PC-3 (cell line): ENCODE data around the gene EXD2. TPM values are rescaled to one million over a fixed set of nuclear protein-coding genes. Genes with fewer than 3 reads are reported as not detected.

ENCODE experiments used
- ATAC-seq: fragments of 200-7000 bp; cut with Tn5 transposase; 2 replicates; pipeline ENCODE4 v1.9.1; 2020; ENCODE audit warnings: mild to moderate bottlenecking, moderate library complexity
- BruUV-seq: library from RNA; stranded (reverse); fragments of 400-500 nt; replicated peaks from 2 replicates; lab custom pipeline; 2021; lab: Mats Ljungman, UMichigan
- CTCF ChIA-PET: fragments of 300-600 bp; sonication (Branson Sonifier 250); formaldehyde crosslinking; loops from one replicate; lab custom pipeline; 2022; ENCODE audit warnings: antibody characterized with exemption; lab: Charles Lee
- POLR2A ChIA-PET: fragments of 300-600 bp; sonication (Branson Sonifier 250); formaldehyde crosslinking; loops from one replicate; lab custom pipeline; 2022; ENCODE audit warnings: antibody characterized with exemption; ENCODE audit not compliant: unreplicated experiment; lab: Charles Lee
- DNase-seq: peaks from one replicate; pipeline ENCODE4 v3.0.0-alpha.2; 2015
- H2AFZ ChIP-seq: fragments of 300-600 bp; sonication (generic); 2 replicates; pipeline ENCODE4 v1.6.0; 2016; ENCODE audit warnings: antibody characterized with exemption, low read length
- H3F3A ChIP-seq: fragments of 300-600 bp; sonication (generic); one replicate; pipeline ENCODE4 v1.6.0; 2017; ENCODE audit warnings: antibody characterized with exemption, low read length, control low read depth, mild to moderate bottlenecking; ENCODE audit not compliant: unreplicated experiment
- H3K27ac ChIP-seq: fragments of 300-600 bp; sonication (generic); 2 replicates; pipeline ENCODE4 v1.5.1; 2016; ENCODE audit warnings: mild to moderate bottlenecking, low read length
- H3K27me3 ChIP-seq: fragments of 300-600 bp; sonication (generic); 2 replicates; pipeline ENCODE4 v1.6.1; 2016; ENCODE audit warnings: low read length, mixed read lengths
- H3K36me3 ChIP-seq: fragments of 300-600 bp; sonication (generic); 2 replicates; pipeline ENCODE4 v1.6.1; 2016; ENCODE audit warnings: low read depth, mixed run types, low read length, mixed read lengths
- H3K4me1 ChIP-seq: fragments of 300-600 bp; sonication (generic); 2 replicates; pipeline ENCODE4 v1.5.1; 2016; ENCODE audit warnings: low read length; ENCODE audit not compliant: insufficient read depth
- H3K4me2 ChIP-seq: fragments of 300-600 bp; sonication (generic); 2 replicates; pipeline ENCODE4 v1.6.0; 2016; ENCODE audit warnings: low read length
- H3K4me3 ChIP-seq: fragments of 300-600 bp; sonication (generic); 2 replicates; pipeline ENCODE4 v1.5.1; 2016; ENCODE audit warnings: mild to moderate bottlenecking, low read length, mixed read lengths
- H3K79me2 ChIP-seq: fragments of 300-600 bp; sonication (generic); 2 replicates; pipeline ENCODE4 v1.6.1; 2017; ENCODE audit warnings: low read length, mixed read lengths
- H3K9ac ChIP-seq: fragments of 300-600 bp; sonication (generic); 2 replicates; pipeline ENCODE4 v1.6.0; 2016; ENCODE audit warnings: mild to moderate bottlenecking, low read length
- H3K9me2 ChIP-seq: fragments of 300-600 bp; sonication (generic); replicated peaks from 2 replicates; pipeline ENCODE4 v1.6.1; 2016; ENCODE audit warnings: mixed run types, low read length, mixed read lengths
- H3K9me3 ChIP-seq: fragments of 300-600 bp; sonication (generic); 2 replicates; pipeline ENCODE4 v1.6.1; 2016; ENCODE audit warnings: low read length, mixed read lengths
- H4K20me1 ChIP-seq: fragments of 300-600 bp; sonication (generic); 2 replicates; pipeline ENCODE4 v1.6.1; 2016; ENCODE audit warnings: low read length, mixed read lengths
- EZH2 ChIP-seq: fragments of 300-600 bp; sonication (generic); IDR thresholded peaks from one replicate; pipeline ENCODE4 v1.6.1; 2017; ENCODE audit warnings: antibody characterized with exemption, mild to moderate bottlenecking, low read length; ENCODE audit not compliant: unreplicated experiment
- EZH2phosphoT487 ChIP-seq: fragments of 300-600 bp; sonication (generic); IDR thresholded peaks from 2 replicates; pipeline ENCODE4 v1.6.1; 2018; ENCODE audit warnings: mild to moderate bottlenecking, antibody characterized with exemption, low read length, borderline replicate concordance
- intact Hi-C: fragments of 100-400 bp; cut with micrococcal nuclease; formaldehyde crosslinking; loops from 2 replicates; pipeline ENCODE4 v1.9.0; 2023
- total RNA-seq: library from RNA; depleted of rRNA; stranded (reverse); fragments of >200 nt; gene quantifications from 2 replicates; pipeline ENCODE4 v1.2.3, GENCODE V29; 2014
- TF ChIP-seq, protein P1 (sequence below): fragments of 300-600 bp; sonication (generic); conservative IDR thresholded peaks from 2 replicates; pipeline ENCODE4 v1.5.1; 2017; ENCODE audit warnings: antibody characterized with exemption, low read depth, mild to moderate bottlenecking, low read length

EXD2 gene
- total RNA-seq, 1 experiment from 2014 or later: 19.9 TPM

- Histone ChIP-seq H3K4me2 (no peak overlapping the region), H3K4me3 (no peak overlapping the region), H3K9me3 (no peaks in the 10 kb centered on the region), H3K36me3 (no peaks in the 10 kb centered on the region), H3K9me2 (no peaks in the 10 kb centered on the region), H3K4me1 (peaks cover 18% of the 10 kb centered on the region), H3F3A (no peaks in the 10 kb centered on the region), H4K20me1 (no peaks in the 10 kb centered on the region), H2AFZ (no peak overlapping the region), H3K79me2 (no peaks in the 10 kb centered on the region), H3K27ac (no peak overlapping the region), H3K27me3 (peaks cover 11% of the 10 kb centered on the region), H3K9ac (no peak overlapping the region)
- ChIA-PET POLR2A (no interaction called here), CTCF (no interaction called here)
- TF ChIP-seq EZH2 (no peak), EZH2phosphoT487 (no peak)
- TF ChIP-seq, protein P1, sequence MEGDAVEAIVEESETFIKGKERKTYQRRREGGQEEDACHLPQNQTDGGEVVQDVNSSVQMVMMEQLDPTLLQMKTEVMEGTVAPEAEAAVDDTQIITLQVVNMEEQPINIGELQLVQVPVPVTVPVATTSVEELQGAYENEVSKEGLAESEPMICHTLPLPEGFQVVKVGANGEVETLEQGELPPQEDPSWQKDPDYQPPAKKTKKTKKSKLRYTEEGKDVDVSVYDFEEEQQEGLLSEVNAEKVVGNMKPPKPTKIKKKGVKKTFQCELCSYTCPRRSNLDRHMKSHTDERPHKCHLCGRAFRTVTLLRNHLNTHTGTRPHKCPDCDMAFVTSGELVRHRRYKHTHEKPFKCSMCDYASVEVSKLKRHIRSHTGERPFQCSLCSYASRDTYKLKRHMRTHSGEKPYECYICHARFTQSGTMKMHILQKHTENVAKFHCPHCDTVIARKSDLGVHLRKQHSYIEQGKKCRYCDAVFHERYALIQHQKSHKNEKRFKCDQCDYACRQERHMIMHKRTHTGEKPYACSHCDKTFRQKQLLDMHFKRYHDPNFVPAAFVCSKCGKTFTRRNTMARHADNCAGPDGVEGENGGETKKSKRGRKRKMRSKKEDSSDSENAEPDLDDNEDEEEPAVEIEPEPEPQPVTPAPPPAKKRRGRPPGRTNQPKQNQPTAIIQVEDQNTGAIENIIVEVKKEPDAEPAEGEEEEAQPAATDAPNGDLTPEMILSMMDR: no peak
- no peak for DNase-seq
- BruUV-seq: no TSS peak
- intact Hi-C loops: no loop called here
- ATAC-seq: no peak
Measured at GRCh38 chr14:69268223-69268622, 76.9 kb downstream of the EXD2 start.

- intact Hi-C loops: no loop called here
- no TSS peak for BruUV-seq
- H3K4me2 ChIP-seq: peak overlapping the region; percentile 23
- peak overlapping the region; percentile 32; the same call in 1 of the 2 replicates for H2AFZ ChIP-seq
- no peaks in the 10 kb centered on the region for H3F3A ChIP-seq
- no peaks in the 10 kb centered on the region for H3K36me3 ChIP-seq
- no peak overlapping the region for H3K9ac ChIP-seq
- H3K27ac ChIP-seq: no peak overlapping the region
- H3K4me3 ChIP-seq: no peak overlapping the region
- no peaks in the 10 kb centered on the region for H3K9me2 ChIP-seq
- peak; percentile 98 for ATAC-seq
- H3K27me3 ChIP-seq: peaks cover 5% of the 10 kb centered on the region; the same call in 1 of the 2 replicates
- DNase-seq: peak; percentile 63
- no peaks in the 10 kb centered on the region for H4K20me1 ChIP-seq
- ChIA-PET CTCF (no interaction called here), POLR2A (no interaction called here)
- no peaks in the 10 kb centered on the region for H3K79me2 ChIP-seq
- no peaks in the 10 kb centered on the region for H3K9me3 ChIP-seq
- peaks cover 12% of the 10 kb centered on the region for H3K4me1 ChIP-seq
- TF ChIP-seq EZH2phosphoT487: no peak
- no peak for TF ChIP-seq EZH2
- TF ChIP-seq, protein P1: no peak
Measured at GRCh38 chr14:69268763-69269162, 77.5 kb downstream of the EXD2 start.

- Histone ChIP-seq H3K36me3 (no peaks in the 10 kb centered on the region), H3K9me2 (no peaks in the 10 kb centered on the region), H3F3A (no peaks in the 10 kb centered on the region), H3K4me2 (peak overlapping the region; percentile 23; the same call in 1 of the 2 replicates), H3K9ac (no peak overlapping the region), H3K79me2 (no peaks in the 10 kb centered on the region), H3K27ac (no peak overlapping the region), H3K9me3 (no peaks in the 10 kb centered on the region), H4K20me1 (no peaks in the 10 kb centered on the region), H3K4me1 (peaks cover 12% of the 10 kb centered on the region), H3K27me3 (no peaks in the 10 kb centered on the region), H2AFZ (no peak overlapping the region), H3K4me3 (no peak overlapping the region)
- ATAC-seq: no peak
- no TSS peak for BruUV-seq
- intact Hi-C loops: no loop called here
- POLR2A ChIA-PET: no interaction called here
- DNase-seq: no peak
- CTCF ChIA-PET: no interaction called here
- TF ChIP-seq, protein P1: no peak
- TF ChIP-seq EZH2: no peak
- no peak for TF ChIP-seq EZH2phosphoT487
Measured at GRCh38 chr14:69269381-69269780, 78.1 kb downstream of the EXD2 start.
